CD4-positive, alpha-beta T cell treated with Interferon alpha-2 for 1 hour (primary cell): ENCODE measurements around the gene CANT1.
"Not testable (repeated sequence)": the region's sequence is repeated elsewhere in the genome, so short reads cannot be mapped to it uniquely, and the experiment has no call there.

Experiments
- DNase-seq, 2 donors: peaks; one replicate each; pipeline ENCODE4 v3.0.0-alpha.2; 2020 to 2022

Gene CANT1

GRCh38 chr17:79043191-79043930 is 33.8 kb upstream of the CANT1 start:
- no peak for DNase-seq

- DNase-seq: peak; percentile 58 to 65
These were observed 33.0 kb upstream of the CANT1 start for GRCh38 chr17:79042421-79043190.

- no peak for DNase-seq
These were observed 32.3 kb upstream of the CANT1 start for GRCh38 chr17:79041723-79042420.

- DNase-seq: no peak
These were observed 31.5 kb upstream of the CANT1 start for GRCh38 chr17:79041041-79041570.

GRCh38 chr17:79039886-79040285 is 30.3 kb upstream of the CANT1 start:
- DNase-seq: no peak

GRCh38 chr17:79039171-79039570 is 29.6 kb upstream of the CANT1 start:
- DNase-seq: no peak

- DNase-seq: no peak
These were observed 29.1 kb upstream of the CANT1 start for GRCh38 chr17:79038545-79039135.

GRCh38 chr17:79036596-79036995 is 27.0 kb upstream of the CANT1 start:
- no peak for DNase-seq

GRCh38 chr17:79036181-79036580 is 26.6 kb upstream of the CANT1 start:
- no peak for DNase-seq

- DNase-seq: no peak
These were observed 26.1 kb upstream of the CANT1 start for GRCh38 chr17:79035686-79036085.

- no peak for DNase-seq
These were observed 25.4 kb upstream of the CANT1 start for GRCh38 chr17:79034931-79035485.

- no peak for DNase-seq
These were observed 24.4 kb upstream of the CANT1 start for GRCh38 chr17:79033741-79034501.

GRCh38 chr17:79033046-79033616 is 23.6 kb upstream of the CANT1 start:
- DNase-seq: no peak

- no peak for DNase-seq
These were observed 22.7 kb upstream of the CANT1 start for GRCh38 chr17:79031996-79032875.

GRCh38 chr17:79030636-79031035 is 21.1 kb upstream of the CANT1 start:
- not testable (repeated sequence) for DNase-seq

- DNase-seq: no peak
These were observed 19.9 kb upstream of the CANT1 start for GRCh38 chr17:79029327-79030009.

- DNase-seq: no peak
These were observed 19.1 kb upstream of the CANT1 start for GRCh38 chr17:79028496-79029326.

- DNase-seq: no peak
These were observed 18.4 kb upstream of the CANT1 start for GRCh38 chr17:79027925-79028491.
